DMS153 treated with DMSO at 0.1 percent for 48 hours (cell line): ENCODE data around the gene PREP.
"Not testable (repeated sequence)": the region's sequence is repeated elsewhere in the genome, so short reads cannot be mapped to it uniquely, and the experiment has no call there.

Experiments used
- DNase-seq: peaks from one replicate; lab custom pipeline; 2025; ENCODE audit not compliant: unreplicated experiment; lab: John Stamatoyannopoulos, UW

Gene PREP

DNA sequence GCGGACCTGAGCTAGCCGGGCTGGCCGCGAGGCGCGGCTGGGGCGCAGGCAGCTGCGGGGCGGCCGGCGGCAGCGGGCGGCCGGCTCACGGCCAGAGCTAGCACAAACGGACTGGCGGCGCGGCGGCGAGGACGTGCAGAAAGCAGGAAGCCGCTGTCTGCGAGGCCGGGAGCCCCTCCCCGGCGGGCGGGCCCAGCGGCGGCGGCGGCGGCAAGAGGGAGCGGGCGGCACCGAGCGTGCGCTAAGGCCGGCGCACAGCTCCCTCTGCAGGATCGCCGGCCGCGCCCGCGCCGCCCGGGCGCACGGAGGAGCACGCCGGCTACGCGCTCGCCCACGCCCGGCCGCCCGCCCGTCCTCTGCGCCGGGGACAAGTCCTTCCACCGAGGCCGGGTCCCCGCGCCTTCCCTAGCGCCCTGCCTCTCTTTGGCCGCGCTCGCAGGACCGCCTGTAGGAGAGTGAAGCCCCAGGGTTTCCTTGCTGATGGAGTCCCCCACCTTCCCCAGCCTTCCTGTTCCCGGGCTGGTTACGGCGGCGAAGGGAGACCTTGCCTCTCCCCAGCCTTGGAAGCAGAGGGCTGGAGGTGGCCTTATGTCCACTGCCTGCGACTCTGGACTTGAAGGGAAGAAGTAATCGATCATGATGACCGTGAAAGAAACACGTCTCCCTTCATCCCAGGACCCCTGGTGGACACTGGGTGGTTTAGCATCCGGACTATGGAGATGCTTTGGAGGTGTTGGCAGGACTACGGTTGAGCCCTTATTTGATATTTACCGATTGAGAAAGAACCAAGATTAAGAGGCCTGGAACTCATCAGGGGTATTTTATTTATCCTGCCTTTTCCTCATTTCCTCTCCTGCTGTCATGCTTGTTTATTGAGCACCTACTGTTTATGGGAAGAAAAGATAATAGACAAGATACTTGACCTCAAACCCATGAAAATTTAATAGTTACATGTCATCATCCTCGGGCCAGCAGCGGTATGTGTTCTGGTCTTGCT is at the start of gene PREP:
PREP (minus strand) TSS at position 144 of the 997 bp plus-strand sequence. CDS start 191 bp downstream, outside the sequence.
- peak; percentile 62 for DNase-seq

GRCh38 chr6:105452376-105452775 is 49.5 kb upstream of the PREP start:
- no peak for DNase-seq

- no peak for DNase-seq
These were observed 47.0 kb upstream of the PREP start for GRCh38 chr6:105449756-105450390.

GRCh38 chr6:105445481-105445880 is 42.6 kb upstream of the PREP start:
- no peak for DNase-seq

- DNase-seq, result no peak
These were observed 41.1 kb upstream of the PREP start for GRCh38 chr6:105443941-105444340.

- no peak for DNase-seq
These were observed 39.5 kb upstream of the PREP start for GRCh38 chr6:105442369-105442768.

DNA sequence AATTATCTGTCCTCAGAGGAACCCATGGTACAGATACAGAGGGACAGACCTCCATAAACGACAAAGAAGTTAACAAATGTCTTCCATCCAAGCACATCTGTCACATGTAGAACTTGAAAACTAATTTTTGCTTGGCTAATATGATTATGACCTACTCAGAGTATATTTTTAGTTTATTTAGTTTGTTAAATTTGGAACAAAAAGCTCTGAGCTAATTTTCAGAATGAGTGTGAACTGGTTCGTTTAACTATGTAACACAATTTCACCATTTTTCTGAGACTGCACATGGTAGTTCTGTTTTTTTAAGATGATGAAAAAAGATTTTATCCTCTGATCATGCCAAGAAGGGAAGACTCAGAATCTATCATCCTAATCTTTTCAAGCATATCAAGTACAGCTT is 34.4 kb upstream of the PREP start:
- DNase-seq, result no peak

DNA sequence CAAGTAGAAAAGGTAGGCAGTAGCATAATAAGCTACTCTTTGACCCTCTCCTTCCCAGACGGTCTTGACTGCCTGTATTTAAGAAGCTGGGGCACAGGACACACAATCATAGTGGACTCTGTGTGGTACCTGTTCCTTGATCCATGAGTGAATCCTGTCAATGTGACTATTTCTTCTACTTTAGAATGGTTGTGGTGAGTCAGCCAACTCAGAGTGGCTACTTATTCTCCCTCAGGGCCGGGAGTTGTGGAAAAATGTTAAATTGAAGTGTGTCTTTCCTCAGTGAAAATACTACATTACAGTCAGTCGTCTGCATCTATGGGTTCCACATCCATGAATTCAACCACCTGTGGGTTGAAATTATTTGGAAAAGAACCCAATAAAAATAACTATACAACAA is 30.8 kb upstream of the PREP start:
- no peak for DNase-seq

GRCh38 chr6:105432797-105433196 is 29.9 kb upstream of the PREP start:
- no peak for DNase-seq

DNA sequence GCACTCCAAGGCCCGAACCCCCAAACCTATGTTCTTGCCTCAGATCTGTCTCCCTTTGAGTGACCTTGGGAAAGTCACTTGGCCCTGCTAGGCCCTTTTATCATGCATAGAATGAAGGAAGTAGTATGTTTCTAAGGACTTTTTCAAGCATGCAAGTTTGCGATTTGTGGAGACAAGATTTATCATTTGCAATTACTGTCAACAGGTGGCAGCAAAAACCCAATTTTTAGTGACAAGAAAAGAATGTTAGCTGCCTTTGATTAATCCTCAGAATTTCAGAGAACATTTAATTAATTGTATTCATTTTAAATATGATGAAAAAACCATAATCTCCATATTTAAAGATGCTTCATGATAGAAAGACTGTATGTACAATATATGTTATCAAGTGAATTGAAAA is 28.3 kb upstream of the PREP start:
- peak; percentile 33 for DNase-seq

GRCh38 chr6:105430685-105431084 is 27.8 kb upstream of the PREP start:
- no peak for DNase-seq

- DNase-seq, result no peak
These were observed 26.8 kb upstream of the PREP start for GRCh38 chr6:105429676-105430075.

- no peak for DNase-seq
These were observed 25.6 kb upstream of the PREP start for GRCh38 chr6:105428342-105428957.

GRCh38 chr6:105424175-105424783 is 21.4 kb upstream of the PREP start:
- peak; percentile 21 for DNase-seq

GRCh38 chr6:105416971-105417370 is 14.1 kb upstream of the PREP start:
- not testable (repeated sequence) for DNase-seq

DNA sequence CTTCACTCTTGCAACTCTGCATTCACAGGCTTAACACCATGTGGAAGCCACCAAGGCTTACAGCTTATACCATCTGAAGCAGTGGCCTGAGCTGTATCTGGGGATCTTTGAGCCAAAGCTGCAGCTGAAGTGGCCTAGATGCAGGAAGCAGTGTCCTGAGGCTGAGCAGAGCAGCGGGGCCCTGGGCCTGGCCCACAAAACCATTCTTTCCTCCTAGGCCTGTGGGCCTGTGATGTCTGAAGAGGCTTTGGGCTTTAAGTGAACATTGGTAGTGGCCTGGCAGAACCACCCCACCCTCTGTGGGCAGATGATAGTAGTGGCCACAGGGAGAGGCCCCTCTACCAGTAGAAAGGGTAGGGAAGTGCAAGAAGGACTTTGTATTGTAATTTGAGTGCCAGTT is 6.9 kb upstream of the PREP start:
- DNase-seq, result no peak

GRCh38 chr6:105402090-105402938 is 568 bp downstream of the PREP start:
- DNase-seq, result no peak

DNA sequence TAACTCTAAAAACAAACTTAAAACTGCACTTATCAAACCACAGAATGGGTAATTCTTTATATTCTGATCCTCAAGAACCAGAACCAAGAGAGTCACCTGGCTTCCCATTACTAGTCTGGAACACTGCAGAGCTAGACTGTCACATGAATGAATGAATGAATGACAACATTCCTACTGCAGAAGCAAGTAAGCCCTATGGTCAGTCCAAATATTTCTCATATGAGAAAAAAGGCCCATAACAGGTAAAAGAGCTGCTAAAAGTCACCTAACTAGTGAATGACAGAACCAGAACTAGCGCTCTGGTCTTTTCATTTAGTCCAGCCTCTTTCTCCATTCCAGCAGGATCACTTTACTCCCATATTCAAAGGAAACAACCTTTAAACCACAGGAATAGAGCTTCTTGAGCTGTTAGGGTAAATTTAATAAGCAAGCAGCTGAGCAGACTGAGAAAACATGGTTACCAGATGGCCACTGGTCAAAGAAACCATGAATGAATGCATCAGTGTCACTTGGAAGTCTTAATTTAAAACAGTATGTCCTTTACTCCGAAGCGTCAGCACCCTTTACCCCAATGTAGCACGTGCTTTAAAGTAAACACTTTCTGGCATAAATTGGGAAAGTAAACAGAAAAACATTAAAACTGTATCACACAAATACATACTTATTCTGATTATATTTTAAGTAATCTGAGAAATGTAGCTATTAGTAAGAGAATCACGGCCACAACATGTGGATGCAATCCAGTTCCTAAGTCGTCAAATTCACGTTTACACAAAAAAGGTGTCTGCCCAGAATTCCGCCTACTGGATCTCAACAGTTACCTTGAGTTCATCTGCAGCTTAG is 1.4 kb downstream of the PREP start:
- no peak for DNase-seq

- no peak for DNase-seq
These were observed 2.4 kb downstream of the PREP start for GRCh38 chr6:105400501-105400900.

DNA sequence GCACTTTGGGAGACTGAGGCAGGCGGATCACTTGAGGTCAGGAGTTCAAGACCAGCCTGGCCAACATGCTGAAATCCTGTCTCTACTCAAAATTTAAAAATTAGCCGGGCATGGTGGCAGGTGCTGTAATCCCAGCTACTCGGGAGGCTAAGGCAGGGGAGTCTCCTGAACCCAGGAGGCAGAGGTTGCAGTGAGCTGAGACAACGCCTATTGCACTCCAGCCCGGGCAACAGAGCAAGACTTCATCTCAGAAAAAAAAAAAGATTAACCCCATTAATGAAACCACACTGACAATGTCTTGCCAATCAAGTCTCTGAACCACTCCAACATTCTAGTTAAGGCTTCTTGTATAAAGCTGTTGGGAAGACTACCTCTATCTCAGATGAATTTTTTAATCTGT is 4.0 kb downstream of the PREP start:
- DNase-seq, result no peak
